ENCODE results near the gene TOR3A. TPM values are rescaled to one million over a fixed set of nuclear protein-coding genes. Genes with fewer than 3 reads are reported as not detected.

TOR3A gene
- total RNA-seq, 4 donors from 2014 or later: 38.6 to 55.8 (median 39.1) TPM

DNA sequence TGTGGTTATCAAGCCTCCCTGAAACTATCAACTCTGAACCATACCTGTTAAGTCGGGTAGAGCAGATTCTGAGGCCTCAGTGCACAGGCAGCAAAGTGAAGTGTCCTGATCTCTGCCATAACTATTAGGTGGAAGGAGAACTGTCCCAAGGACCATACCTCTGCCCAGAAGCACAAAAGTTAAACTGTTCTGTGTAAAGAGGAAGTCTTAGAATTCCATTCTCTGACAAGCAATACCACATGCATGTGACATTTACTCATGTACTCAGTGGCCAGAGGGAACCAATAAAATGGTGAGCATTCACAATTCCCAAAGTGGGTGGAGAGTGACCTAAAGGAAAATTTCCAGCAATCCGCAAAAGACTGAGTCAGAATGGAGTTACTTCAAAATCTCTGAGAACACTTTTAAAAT lies 61.0 kb downstream of the TOR3A start:
- no peaks in the 10 kb centered on the region for H3K9me3 ChIP-seq
- TF ChIP-seq, protein P1, sequence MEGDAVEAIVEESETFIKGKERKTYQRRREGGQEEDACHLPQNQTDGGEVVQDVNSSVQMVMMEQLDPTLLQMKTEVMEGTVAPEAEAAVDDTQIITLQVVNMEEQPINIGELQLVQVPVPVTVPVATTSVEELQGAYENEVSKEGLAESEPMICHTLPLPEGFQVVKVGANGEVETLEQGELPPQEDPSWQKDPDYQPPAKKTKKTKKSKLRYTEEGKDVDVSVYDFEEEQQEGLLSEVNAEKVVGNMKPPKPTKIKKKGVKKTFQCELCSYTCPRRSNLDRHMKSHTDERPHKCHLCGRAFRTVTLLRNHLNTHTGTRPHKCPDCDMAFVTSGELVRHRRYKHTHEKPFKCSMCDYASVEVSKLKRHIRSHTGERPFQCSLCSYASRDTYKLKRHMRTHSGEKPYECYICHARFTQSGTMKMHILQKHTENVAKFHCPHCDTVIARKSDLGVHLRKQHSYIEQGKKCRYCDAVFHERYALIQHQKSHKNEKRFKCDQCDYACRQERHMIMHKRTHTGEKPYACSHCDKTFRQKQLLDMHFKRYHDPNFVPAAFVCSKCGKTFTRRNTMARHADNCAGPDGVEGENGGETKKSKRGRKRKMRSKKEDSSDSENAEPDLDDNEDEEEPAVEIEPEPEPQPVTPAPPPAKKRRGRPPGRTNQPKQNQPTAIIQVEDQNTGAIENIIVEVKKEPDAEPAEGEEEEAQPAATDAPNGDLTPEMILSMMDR (IDR thresholded peaks at IDR 0.05): no peak
- TF ChIP-seq POLR2AphosphoS5 (IDR thresholded peaks at IDR 0.05): peak; percentile 52 to 81
- intact Hi-C loops (cut with DNase I): loop anchor here (5.0 kb wide), 1 partner anchor 34 kb away; no protein-coding TSS in a partner anchor

DNA sequence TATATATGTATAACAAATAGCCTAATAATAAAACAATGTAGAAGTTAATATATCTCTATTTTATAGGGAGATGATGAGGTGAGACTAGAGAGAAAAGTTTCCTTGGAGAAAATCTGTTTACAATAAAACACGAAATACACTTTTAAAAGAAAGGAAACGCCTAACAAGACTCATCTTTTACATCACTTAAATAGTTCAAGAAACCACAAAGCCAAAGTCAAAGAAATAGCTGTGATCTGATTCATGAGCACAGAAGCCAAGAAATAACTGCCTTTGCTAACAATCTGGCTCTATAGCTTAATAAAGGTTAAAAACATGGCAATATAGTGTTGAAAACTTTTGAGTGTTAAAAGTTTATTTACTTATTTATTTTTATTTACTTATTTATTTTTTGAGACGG lies 61.5 kb downstream of the TOR3A start:
- 30% methylated on average over 3 of the region's 3 CpGs for WGBS
- Histone ChIP-seq H3K4me3 (peak overlapping the region in 1 of 4 donors; percentile 44), H3K27ac (replicated peaks in 1 of 4) (peak overlapping the region; percentile 55 to 70 (median 63)), H3K9me3 (no peaks in the 10 kb centered on the region), H3K36me3 (no peaks in the 10 kb centered on the region), H3K4me1 (peaks cover 0 to 48% (median 24%) of the 10 kb centered on the region in 4 donors), H3K27me3 (no peaks in the 10 kb centered on the region)
- intact Hi-C loops (cut with DNase I): loop anchor here (5.0 kb wide), 1 partner anchor 34 kb away; no protein-coding TSS in a partner anchor
- DNase-seq (ENCODE audit: extremely low spot score): no peak
- TF ChIP-seq, protein P1 (IDR thresholded peaks at IDR 0.05): no peak
- no peak for TF ChIP-seq EP300 (IDR thresholded peaks at IDR 0.05)
- TF ChIP-seq POLR2A (IDR thresholded peaks at IDR 0.05; ENCODE audit: low read depth): no peak
- no peak for TF ChIP-seq POLR2AphosphoS5 (IDR thresholded peaks at IDR 0.05)

More for the DNA sequence above, 61.0 kb downstream of the TOR3A start:
- 51% methylated on average over 2 of the region's 2 CpGs for WGBS
- Histone ChIP-seq H3K36me3 (no peaks in the 10 kb centered on the region), H3K27ac (replicated peaks in 1 of 4) (peak overlapping the region; percentile 55 to 70 (median 63)), H3K27me3 (no peaks in the 10 kb centered on the region), H3K4me1 (peaks cover 0 to 51% (median 27%) of the 10 kb centered on the region in 4 donors), H3K4me3 (peak overlapping the region; percentile 23 to 44 (median 32))
- no peak for DNase-seq (ENCODE audit: extremely low spot score)

DNA sequence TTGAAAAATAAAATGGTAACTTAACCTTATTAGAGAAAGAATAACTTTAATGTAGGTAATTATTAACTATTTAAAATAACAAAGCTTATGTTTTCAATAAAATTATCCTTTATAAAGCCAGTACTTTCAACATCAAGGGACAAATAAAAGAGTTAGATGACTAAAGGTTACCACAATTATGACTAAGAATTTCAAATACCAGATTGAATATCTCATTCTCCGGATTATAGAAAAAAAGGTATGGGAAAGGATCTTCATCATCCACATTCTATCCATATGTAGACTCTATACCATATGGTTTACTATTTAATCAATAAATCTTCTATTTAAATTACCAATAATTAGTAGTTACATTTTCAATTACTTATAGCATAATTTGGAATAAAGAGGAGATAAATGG lies 62.8 kb downstream of the TOR3A start:
- H3K36me3 ChIP-seq: no peaks in the 10 kb centered on the region
- TF ChIP-seq, protein P1 (IDR thresholded peaks at IDR 0.05): no peak
- peaks cover 0 to under 1% (median 0%) of the 10 kb centered on the region in 4 donors for H3K9me3 ChIP-seq
- H3K4me3 ChIP-seq: no peak overlapping the region
- peaks cover 0 to 44% (median 20%) of the 10 kb centered on the region in 4 donors for H3K4me1 ChIP-seq
- WGBS: 85% methylated on average over 1 of the region's 1 CpG
- H3K27me3 ChIP-seq: no peaks in the 10 kb centered on the region
- DNase-seq (ENCODE audit: extremely low spot score): no peak
- no peak overlapping the region for H3K27ac ChIP-seq (replicated peaks in 1 of 4)
- intact Hi-C loops (cut with DNase I): loop anchor here (5.0 kb wide), 1 partner anchor 33 kb away; no protein-coding TSS in a partner anchor

DNA sequence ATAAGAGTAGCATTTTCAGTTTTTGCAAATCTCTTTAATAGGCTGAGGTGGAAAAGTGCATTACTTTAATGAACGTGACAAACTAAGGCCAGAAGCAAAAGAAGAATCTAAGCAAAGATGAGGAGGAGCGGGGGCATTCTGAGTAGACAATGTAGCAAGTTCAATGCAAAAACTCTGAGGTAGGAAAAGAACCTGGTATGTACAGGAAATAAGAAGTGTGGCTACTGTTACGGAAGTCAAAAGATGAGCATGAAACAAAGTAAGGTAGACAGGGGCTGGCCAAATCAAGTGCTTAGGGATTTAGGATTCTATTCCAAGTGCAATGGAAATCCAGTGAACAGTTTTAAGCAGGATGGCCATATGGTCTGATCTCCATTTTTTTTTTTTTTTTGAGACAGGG lies 63.7 kb downstream of the TOR3A start:
- no peaks in the 10 kb centered on the region for H3K27me3 ChIP-seq
- 90% methylated on average over 3 of the region's 3 CpGs for WGBS
- no peak for DNase-seq (ENCODE audit: extremely low spot score)
- intact Hi-C loops (cut with DNase I): no loop called here
- peaks cover 0 to 4% (median 0%) of the 10 kb centered on the region in 4 donors for H3K9me3 ChIP-seq
- no peak overlapping the region for H3K27ac ChIP-seq (replicated peaks in 1 of 4)
- H3K4me1 ChIP-seq: peaks cover 0 to 37% (median 20%) of the 10 kb centered on the region in 4 donors
- no peaks in the 10 kb centered on the region for H3K36me3 ChIP-seq
- TF ChIP-seq EP300 (IDR thresholded peaks at IDR 0.05): no peak
- no peak for TF ChIP-seq POLR2A (IDR thresholded peaks at IDR 0.05; ENCODE audit: low read depth)
- TF ChIP-seq POLR2AphosphoS5 (IDR thresholded peaks at IDR 0.05): no peak
- TF ChIP-seq, protein P1 (IDR thresholded peaks at IDR 0.05): no peak
- H3K4me3 ChIP-seq: no peak overlapping the region

Small RNA genes lying within 50 kb of the gene (small RNA-seq; reads per million reads assigned to genes)
- gene AL512326.3: 0 reads per million in 3 donors

Other genes with a start within 250 kb of the TOR3A start
- 100 to 1,000 TPM; 149 to 206 (median 172) TPM for gene ANGPTL1, start 211.0 kb upstream of the TOR3A start, total RNA-seq
- 10 to 100 TPM; 63.8 to 83.5 (median 66.5) TPM for gene FAM20B, start 56.2 kb upstream of the TOR3A start, total RNA-seq
- gene ABL2, start 147.6 kb downstream of the TOR3A start, total RNA-seq: 10 to 100 TPM; 12.9 to 37.3 (median 15.6) TPM
- gene SOAT1, start 211.7 kb downstream of the TOR3A start, total RNA-seq: 10 to 100 TPM; 10.8 to 19.7 (median 13.2) TPM

Measured in esophagus muscularis mucosa (tissue), 4 donors.